Pancreas (tissue), 10 donors: ENCODE measurements around the gene EIF4E3. TPM values are rescaled to one million over a fixed set of nuclear protein-coding genes. Genes with fewer than 3 reads are reported as not detected.

Experiments
- ATAC-seq, 4 donors: fragments of 200-7000 bp; cut with Tn5 transposase; one replicate each; pipeline versions ENCODE4 v1.8.0 to v1.9.1; 2020; ENCODE audit warnings: mild to moderate bottlenecking in 4 of 4, moderate library complexity in 4 of 4
- DNase-seq, 6 donors: peaks; one replicate each; pipeline ENCODE4 v3.0.0-alpha.2; 2020
- FAIRE-seq: peaks from 2 replicates; lab custom pipeline; 2012; peaks lifted over from hg19 to GRCh38; lab: Jason Lieb, UNC
- H3K27ac ChIP-seq, 4 donors: fragments of 200-600 bp; sonication (generic); 1 replicate in 3 of 4; 2 replicates in 1 of 4; pipeline versions ENCODE4 v1.5.0 to v1.8.0; 2020
- H3K27me3 ChIP-seq, 4 donors: fragments of 200-600 bp; one replicate each; pipeline ENCODE4 v1.8.0; 2021
- H3K36me3 ChIP-seq, 3 donors: fragments of 200-600 bp; sonication (generic) in 1 of 3; one replicate each; pipeline versions ENCODE4 v1.5.0 to v1.8.0; 2020 to 2021
- H3K4me1 ChIP-seq, 3 donors: fragments of 200-600 bp; one replicate each; pipeline ENCODE4 v1.8.0; 2021
- H3K4me3 ChIP-seq, 4 donors: fragments of 200-600 bp; sonication (generic) in 2 of 4; one replicate each; pipeline versions ENCODE4 v1.5.0 to v1.8.0; 2020 to 2021
- H3K9me3 ChIP-seq, 4 donors: fragments of 200-600 bp; one replicate each; pipeline ENCODE4 v1.8.0; 2021
- WGBS, 2 donors: extraction: QIAGEN DNeasy Blood & Tissue Kit; methylation state at CpG; one replicate each; pipeline ENCODE4 v1.1.7; 2013; 5-methylcytosine and 5-hydroxymethylcytosine counted together
- intact Hi-C, 3 donors: fragments of 100-400 bp; cut with DNase I; formaldehyde crosslinking; loops; one replicate each; pipeline versions ENCODE4 v1.11.1 to v1.14.2; 2022
- polyA plus RNA-seq, 2 donors: library from polyadenylated mRNA; stranded (reverse); fragments of 200-250 nt; gene quantifications; one replicate each; pipeline ENCODE4 v1.2.3, GENCODE V29; 2013
- total RNA-seq, 6 donors: library from RNA; stranded (reverse); fragmentation: NEBNext Ultra II Directional in 4 of 6; extraction: Animal tissue kit (Norgen Biotek cat#: 25700) in 4 of 6; gene quantifications; one replicate each; pipeline versions ENCODE4 v1.2.1 to v1.2.4, GENCODE V29; 2021 to 2023
- TF ChIP-seq, protein P1 (sequence below), 4 donors: fragments of 200-600 bp; sonication (generic) in 3 of 4; IDR thresholded peaks; one replicate each; pipeline versions ENCODE4 v1.5.0 to v1.8.0; 2021; ENCODE audit warnings: antibody characterized with exemption in 4 of 4
- donor health status: healthy with polysubstance abuse.
- donor health status: DM: no; HTN: no; CAD: no; lungs with moderate emphysema.
- donor health status: DM: no; HTN: no; CAD: no.
- donor health status: control.
- donor health status: control.
- donor health status: Bipolar disorder and iron deficiency.
- donor health status: DM: yes; HTN: yes; CAD: no.
- donor health status: DM: no; HTN: no; CAD: no.
- donor health status: DM: no; HTN: no; CAD: no.
- donor health status: DM: yes; HTN: yes; CAD: no.

EIF4E3 gene
- total and polyA plus RNA-seq, 8 donors, result 4.1 to 17.3 (median 13.8) TPM

GRCh38 chr3:71752831-71753700, 27.9 kb upstream of the EIF4E3 start:
- DNase-seq (peak in 1 of 6 donors; percentile 51), FAIRE-seq (no peak)

GRCh38 chr3:71751602-71752001, 26.4 kb upstream of the EIF4E3 start:
- no peaks in the 10 kb centered on the region for H3K9me3 ChIP-seq
- DNase-seq (no peak), FAIRE-seq (no peak), ATAC-seq (no peak)
- H3K27me3 ChIP-seq, result no peaks in the 10 kb centered on the region
- H3K36me3 ChIP-seq, result no peaks in the 10 kb centered on the region
- 89 to 99% methylated on average over 4 of the region's 4 CpGs for WGBS, 2 donors
- TF ChIP-seq, protein P1, sequence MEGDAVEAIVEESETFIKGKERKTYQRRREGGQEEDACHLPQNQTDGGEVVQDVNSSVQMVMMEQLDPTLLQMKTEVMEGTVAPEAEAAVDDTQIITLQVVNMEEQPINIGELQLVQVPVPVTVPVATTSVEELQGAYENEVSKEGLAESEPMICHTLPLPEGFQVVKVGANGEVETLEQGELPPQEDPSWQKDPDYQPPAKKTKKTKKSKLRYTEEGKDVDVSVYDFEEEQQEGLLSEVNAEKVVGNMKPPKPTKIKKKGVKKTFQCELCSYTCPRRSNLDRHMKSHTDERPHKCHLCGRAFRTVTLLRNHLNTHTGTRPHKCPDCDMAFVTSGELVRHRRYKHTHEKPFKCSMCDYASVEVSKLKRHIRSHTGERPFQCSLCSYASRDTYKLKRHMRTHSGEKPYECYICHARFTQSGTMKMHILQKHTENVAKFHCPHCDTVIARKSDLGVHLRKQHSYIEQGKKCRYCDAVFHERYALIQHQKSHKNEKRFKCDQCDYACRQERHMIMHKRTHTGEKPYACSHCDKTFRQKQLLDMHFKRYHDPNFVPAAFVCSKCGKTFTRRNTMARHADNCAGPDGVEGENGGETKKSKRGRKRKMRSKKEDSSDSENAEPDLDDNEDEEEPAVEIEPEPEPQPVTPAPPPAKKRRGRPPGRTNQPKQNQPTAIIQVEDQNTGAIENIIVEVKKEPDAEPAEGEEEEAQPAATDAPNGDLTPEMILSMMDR (IDR thresholded peaks at IDR 0.05), result no peak
- no peaks in the 10 kb centered on the region for H3K4me1 ChIP-seq
- no peak overlapping the region for H3K4me3 ChIP-seq
- H3K27ac ChIP-seq, result no peak overlapping the region
- intact Hi-C loops, result no loop called here

More at GRCh38 chr3:71752831-71753700, 27.9 kb upstream of the EIF4E3 start:
- intact Hi-C loops, result no loop called here
- H3K36me3 ChIP-seq, result no peaks in the 10 kb centered on the region
- H3K9me3 ChIP-seq, result no peaks in the 10 kb centered on the region
- H3K27ac ChIP-seq, result no peak overlapping the region
- WGBS, 2 donors, result 15 to 22% methylated on average over 41 to 68 of the region's 68 CpGs
- no peaks in the 10 kb centered on the region for H3K27me3 ChIP-seq
- ATAC-seq, result peak in 3 of 4 donors; percentile 24 to 37 (median 25)
- TF ChIP-seq, protein P1 (IDR thresholded peaks at IDR 0.05), result no peak
- no peaks in the 10 kb centered on the region for H3K4me1 ChIP-seq
- H3K4me3 ChIP-seq, result peak overlapping the region in 3 of 4 donors; percentile 29 to 47 (median 46)

GRCh38 chr3:71744738-71745137, 19.5 kb upstream of the EIF4E3 start:
- no peak for FAIRE-seq
- TF ChIP-seq, protein P1 (IDR thresholded peaks at IDR 0.05), result no peak
- Histone ChIP-seq H3K27me3 (no peaks in the 10 kb centered on the region), H3K27ac (no peak overlapping the region), H3K4me3 (no peak overlapping the region), H3K9me3 (peaks cover 0 to 4% (median 0%) of the 10 kb centered on the region in 4 donors), H3K36me3 (no peaks in the 10 kb centered on the region), H3K4me1 (no peaks in the 10 kb centered on the region)
- WGBS, 2 donors, result 79 to 84% methylated on average over 3 of the region's 3 CpGs
- intact Hi-C loops, result no loop called here
- no peak for DNase-seq
- no peak for ATAC-seq

- FAIRE-seq, result no peak
- no peak overlapping the region for H3K4me3 ChIP-seq
- no peaks in the 10 kb centered on the region for H3K36me3 ChIP-seq
- H3K27ac ChIP-seq, result no peak overlapping the region
- H3K9me3 ChIP-seq, result peaks cover 0 to 4% (median 0%) of the 10 kb centered on the region in 4 donors
- DNase-seq, result no peak
- no peaks in the 10 kb centered on the region for H3K27me3 ChIP-seq
- H3K4me1 ChIP-seq, result no peaks in the 10 kb centered on the region
- no peak for ATAC-seq
- WGBS, 2 donors, result 95 to 100% methylated on average over 1 of the region's 1 CpG
- intact Hi-C loops, result no loop called here
- TF ChIP-seq, protein P1 (IDR thresholded peaks at IDR 0.05), result no peak
Observed at GRCh38 chr3:71742621-71743020, 17.4 kb upstream of the EIF4E3 start.

DNA sequence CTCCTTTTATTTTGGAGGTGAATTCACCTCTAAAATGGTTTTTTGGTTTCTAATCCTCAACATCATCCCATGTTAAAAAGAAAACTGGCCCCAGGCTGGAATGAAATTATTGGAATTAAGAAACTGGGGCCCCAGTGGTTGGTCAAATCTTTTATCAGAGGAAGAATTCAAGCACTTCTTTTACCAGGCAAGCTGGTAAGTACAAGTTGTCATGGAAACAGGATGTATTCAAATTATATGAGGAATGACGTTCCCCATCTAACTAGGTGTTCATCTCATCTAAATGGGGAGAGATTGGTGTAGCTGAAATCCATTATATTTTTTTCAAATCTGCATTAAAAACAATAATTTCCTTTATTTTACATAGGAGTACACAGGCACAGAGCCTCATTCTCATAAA, 9.7 kb upstream of the EIF4E3 start:
- Histone ChIP-seq H3K27me3 (no peaks in the 10 kb centered on the region), H3K4me3 (no peak overlapping the region), H3K36me3 (no peaks in the 10 kb centered on the region), H3K9me3 (no peaks in the 10 kb centered on the region), H3K27ac (no peak overlapping the region), H3K4me1 (no peaks in the 10 kb centered on the region)
- TF ChIP-seq, protein P1 (IDR thresholded peaks at IDR 0.05), result no peak
- DNase-seq (no peak), FAIRE-seq (no peak), ATAC-seq (no peak)
- 74 to 86% methylated on average over 1 of the region's 1 CpG for WGBS, 2 donors
- intact Hi-C loops, result no loop called here
